Measurements from ENCODE around the gene DPH1.
A peak's percentile ranks its signal among the peaks of the same experiment; 100 is the strongest.
"Not testable (repeated sequence)": the region's sequence is repeated elsewhere in the genome, so short reads cannot be mapped to it uniquely, and the experiment has no call there.

The DPH1 gene

GRCh38 chr17:2008332-2009126 lies 21.4 kb upstream of the DPH1 start:
- no peak for DNase-seq

- DNase-seq: no peak
These were observed 20.2 kb upstream of the DPH1 start for GRCh38 chr17:2009737-2010136.

- no peak for DNase-seq
These were observed 18.3 kb upstream of the DPH1 start for GRCh38 chr17:2011411-2012371.

- DNase-seq: no peak
These were observed 17.5 kb upstream of the DPH1 start for GRCh38 chr17:2012499-2012898.

GRCh38 chr17:2013220-2013993 lies 16.5 kb upstream of the DPH1 start:
- DNase-seq: not testable (repeated sequence)

GRCh38 chr17:2013994-2014317 lies 16.0 kb upstream of the DPH1 start:
- DNase-seq: no peak

GRCh38 chr17:2015314-2015713 lies 14.6 kb upstream of the DPH1 start:
- no peak for DNase-seq

- DNase-seq: no peak
These were observed 13.5 kb upstream of the DPH1 start for GRCh38 chr17:2016494-2016893.

- no peak for DNase-seq
These were observed 12.5 kb upstream of the DPH1 start for GRCh38 chr17:2017274-2017941.

GRCh38 chr17:2018716-2019510 lies 11.0 kb upstream of the DPH1 start:
- peak; percentile 87 for DNase-seq

- no peak for DNase-seq
These were observed 10.2 kb upstream of the DPH1 start for GRCh38 chr17:2019723-2020122.

GRCh38 chr17:2020721-2021120 lies 9.2 kb upstream of the DPH1 start:
- DNase-seq: no peak

GRCh38 chr17:2022647-2023240 lies 7.2 kb upstream of the DPH1 start:
- no peak for DNase-seq

GRCh38 chr17:2023256-2023655 lies 6.7 kb upstream of the DPH1 start:
- no peak for DNase-seq

GRCh38 chr17:2023692-2024571 lies 6.0 kb upstream of the DPH1 start:
- no peak for DNase-seq

- DNase-seq: no peak
These were observed 5.3 kb upstream of the DPH1 start for GRCh38 chr17:2024572-2025219.

- DNase-seq: peak; percentile 52
These were observed 4.7 kb upstream of the DPH1 start, which contains the start of gene RTN4RL1 for GRCh38 chr17:2025220-2025621. Gene RTN4RL1, minus strand, starts transcription at chr17:2025334. Its CDS starts 469 bp downstream, at chr17:2024865.

GRCh38 chr17:2025622-2026309 lies 4.2 kb upstream of the DPH1 start:
- peak; percentile 39 for DNase-seq

Data from SHP77 treated with DMSO at 0.1 percent for 48 hours (cell line).